ENCODE measurements around the gene F2. TPM values are rescaled to one million over a fixed set of nuclear protein-coding genes. Genes with fewer than 3 reads are reported as not detected.
A peak's percentile ranks its signal among the peaks of the same experiment; 100 is the strongest.
"Not testable (repeated sequence)": the region's sequence is repeated elsewhere in the genome, so short reads cannot be mapped to it uniquely, and the experiment has no call there.

The F2 gene
- total and polyA plus RNA-seq, 4 donors, result 0.29 to 0.39 TPM; not detected in 2

GRCh38 chr11:46696212-46696558, 22.8 kb upstream of the F2 start:
- Histone ChIP-seq H3K4me1 (ENCODE audit: control insufficient read depth, insufficient read depth, low read length) (peaks cover 64% of the 10 kb centered on the region), H3K36me3 (ENCODE audit: control insufficient read depth, insufficient read depth, low read length) (peaks cover 52% of the 10 kb centered on the region), H3K4me3 (ENCODE audit: low read depth, low read length) (no peak overlapping the region), H3K27ac (ENCODE audit: low read depth, low read length) (no peak overlapping the region), H3K27me3 (ENCODE audit: control insufficient read depth, insufficient read depth, low read length) (no peaks in the 10 kb centered on the region), H3K9me3 (ENCODE audit: control insufficient read depth, insufficient read depth, low read length) (no peaks in the 10 kb centered on the region)
- peak in 2 of 6 donors; percentile 43 to 71 for DNase-seq (ENCODE audit: low read depth in 4 of 6, low spot score in 6 of 6)
- 49% methylated on average over 10 of the region's 11 CpGs for WGBS (ENCODE audit: insufficient coverage)

DNA sequence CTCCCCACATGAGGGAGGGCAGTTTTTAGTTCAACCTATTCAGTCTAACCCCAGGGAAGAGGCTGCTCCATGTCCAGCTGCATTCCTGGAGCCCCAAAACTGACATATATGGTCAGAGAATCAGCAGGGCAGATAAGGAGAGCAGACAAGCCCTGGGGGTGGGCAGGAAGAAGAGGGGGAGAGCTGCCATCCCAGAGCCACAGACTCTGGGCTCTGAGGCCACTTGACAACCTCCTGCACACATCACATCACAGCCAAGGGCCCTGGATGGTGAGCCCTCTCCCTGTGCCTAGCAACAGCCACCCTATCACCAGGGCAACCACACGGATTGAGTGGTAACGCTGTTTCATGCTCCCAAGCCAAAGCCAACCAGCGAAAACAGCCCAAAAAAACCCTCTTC, 21.7 kb upstream of the F2 start:
- H3K4me1 ChIP-seq (ENCODE audit: control insufficient read depth, insufficient read depth, low read length), result peaks cover 71% of the 10 kb centered on the region

DNA sequence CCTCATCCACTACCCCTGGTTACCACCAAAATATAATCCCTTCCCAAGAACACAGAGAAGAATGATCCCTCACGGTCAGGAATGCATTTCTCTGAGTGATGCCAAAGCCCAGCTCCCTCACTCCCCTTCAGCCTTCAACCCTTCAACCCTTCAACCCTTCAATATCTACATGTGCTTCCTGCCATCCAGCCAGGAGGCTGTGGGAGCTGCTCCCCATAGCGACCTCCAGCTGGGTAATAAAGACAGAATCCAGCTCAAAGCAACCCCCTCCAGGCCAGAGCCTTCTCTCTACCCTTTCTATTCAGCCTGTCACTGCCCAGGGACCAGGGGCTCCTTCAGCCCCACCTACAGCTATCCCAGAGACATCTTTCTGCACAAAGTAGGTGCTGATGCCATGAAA, 21.3 kb upstream of the F2 start:
- no peak for DNase-seq (ENCODE audit: low read depth in 4 of 6, low spot score in 6 of 6)
- Histone ChIP-seq H3K36me3 (ENCODE audit: control insufficient read depth, insufficient read depth, low read length) (peaks cover 49% of the 10 kb centered on the region), H3K4me3 (ENCODE audit: low read depth, low read length) (no peak overlapping the region), H3K4me1 (ENCODE audit: control insufficient read depth, insufficient read depth, low read length) (peaks cover 71% of the 10 kb centered on the region), H3K27me3 (ENCODE audit: control insufficient read depth, insufficient read depth, low read length) (no peaks in the 10 kb centered on the region), H3K27ac (ENCODE audit: low read depth, low read length) (peak overlapping the region; percentile 69), H3K9me3 (ENCODE audit: control insufficient read depth, insufficient read depth, low read length) (no peaks in the 10 kb centered on the region)
- WGBS (ENCODE audit: insufficient coverage), result 26% methylated on average over 2 of the region's 2 CpGs

More for the DNA sequence above, 21.7 kb upstream of the F2 start:
- 43% methylated on average over 3 of the region's 3 CpGs for WGBS (ENCODE audit: insufficient coverage)
- Histone ChIP-seq H3K9me3 (ENCODE audit: control insufficient read depth, insufficient read depth, low read length) (no peaks in the 10 kb centered on the region), H3K27me3 (ENCODE audit: control insufficient read depth, insufficient read depth, low read length) (no peaks in the 10 kb centered on the region), H3K36me3 (ENCODE audit: control insufficient read depth, insufficient read depth, low read length) (peaks cover 46% of the 10 kb centered on the region), H3K27ac (ENCODE audit: low read depth, low read length) (peak overlapping the region; percentile 69), H3K4me3 (ENCODE audit: low read depth, low read length) (no peak overlapping the region)
- DNase-seq (ENCODE audit: low read depth in 4 of 6, low spot score in 6 of 6), result peak in 3 of 6 donors; percentile 42 to 78 (median 61)

- H3K4me1 ChIP-seq (ENCODE audit: control insufficient read depth, insufficient read depth, low read length), result peaks cover 69% of the 10 kb centered on the region
- no peaks in the 10 kb centered on the region for H3K9me3 ChIP-seq (ENCODE audit: control insufficient read depth, insufficient read depth, low read length)
- no CpG with 5 or more reads among the region's 1 CpG for WGBS (ENCODE audit: insufficient coverage)
- no peak overlapping the region for H3K4me3 ChIP-seq (ENCODE audit: low read depth, low read length)
- DNase-seq (ENCODE audit: low read depth in 4 of 6, low spot score in 6 of 6), result no peak
- no peak overlapping the region for H3K27ac ChIP-seq (ENCODE audit: low read depth, low read length)
- H3K36me3 ChIP-seq (ENCODE audit: control insufficient read depth, insufficient read depth, low read length), result peaks cover 48% of the 10 kb centered on the region
- H3K27me3 ChIP-seq (ENCODE audit: control insufficient read depth, insufficient read depth, low read length), result no peaks in the 10 kb centered on the region
Observed at GRCh38 chr11:46698597-46698996, 20.4 kb upstream of the F2 start.

GRCh38 chr11:46700241-46701077, 18.6 kb upstream of the F2 start, which contains the start of the genes ARHGAP1 and ZNF408:
TSS of gene ARHGAP1 (minus strand) at chr11:46700619. CDS start at chr11:46696107, 4,512 bp downstream.
TSS of gene ZNF408 (plus strand) at chr11:46701031. CDS start at chr11:46701048, 17 bp downstream.
- H3K4me3 ChIP-seq (ENCODE audit: low read depth, low read length), result peak within 1 kb of the TSS; percentile 89
- peaks cover 48% of the 10 kb centered on the region for H3K36me3 ChIP-seq (ENCODE audit: control insufficient read depth, insufficient read depth, low read length)
- peaks cover 51% of the 10 kb centered on the region for H3K4me1 ChIP-seq (ENCODE audit: control insufficient read depth, insufficient read depth, low read length)
- under 1% methylated on average over 41 of the region's 44 CpGs for WGBS (ENCODE audit: insufficient coverage)
- no peaks in the 10 kb centered on the region for H3K27me3 ChIP-seq (ENCODE audit: control insufficient read depth, insufficient read depth, low read length)
- no peaks in the 10 kb centered on the region for H3K9me3 ChIP-seq (ENCODE audit: control insufficient read depth, insufficient read depth, low read length)
- H3K27ac ChIP-seq (ENCODE audit: low read depth, low read length), result peak within 1 kb of the TSS; percentile 97
- peak; percentile 93 to 100 (median 98) for DNase-seq (ENCODE audit: low read depth in 4 of 6, low spot score in 6 of 6)

- Histone ChIP-seq H3K27me3 (ENCODE audit: control insufficient read depth, insufficient read depth, low read length) (no peaks in the 10 kb centered on the region), H3K4me3 (ENCODE audit: low read depth, low read length) (peak overlapping the region; percentile 89), H3K4me1 (ENCODE audit: control insufficient read depth, insufficient read depth, low read length) (peaks cover 44% of the 10 kb centered on the region), H3K36me3 (ENCODE audit: control insufficient read depth, insufficient read depth, low read length) (peaks cover 48% of the 10 kb centered on the region), H3K27ac (ENCODE audit: low read depth, low read length) (peak overlapping the region; percentile 97), H3K9me3 (ENCODE audit: control insufficient read depth, insufficient read depth, low read length) (no peaks in the 10 kb centered on the region)
- DNase-seq (ENCODE audit: low read depth in 4 of 6, low spot score in 6 of 6), result no peak
- WGBS (ENCODE audit: insufficient coverage), result 1% methylated on average over 29 of the region's 29 CpGs
Observed at GRCh38 chr11:46701078-46701654, 17.8 kb upstream of the F2 start.

GRCh38 chr11:46705070-46705688, 13.8 kb upstream of the F2 start:
- no peak overlapping the region for H3K27ac ChIP-seq (ENCODE audit: low read depth, low read length)
- H3K4me1 ChIP-seq (ENCODE audit: control insufficient read depth, insufficient read depth, low read length), result peaks cover 9% of the 10 kb centered on the region
- H3K36me3 ChIP-seq (ENCODE audit: control insufficient read depth, insufficient read depth, low read length), result peaks cover 64% of the 10 kb centered on the region
- H3K9me3 ChIP-seq (ENCODE audit: control insufficient read depth, insufficient read depth, low read length), result no peaks in the 10 kb centered on the region
- H3K27me3 ChIP-seq (ENCODE audit: control insufficient read depth, insufficient read depth, low read length), result no peaks in the 10 kb centered on the region
- no peak for DNase-seq (ENCODE audit: low read depth in 4 of 6, low spot score in 6 of 6)
- H3K4me3 ChIP-seq (ENCODE audit: low read depth, low read length), result no peak overlapping the region
- WGBS (ENCODE audit: insufficient coverage), result 98% methylated on average over 31 of the region's 31 CpGs

DNA sequence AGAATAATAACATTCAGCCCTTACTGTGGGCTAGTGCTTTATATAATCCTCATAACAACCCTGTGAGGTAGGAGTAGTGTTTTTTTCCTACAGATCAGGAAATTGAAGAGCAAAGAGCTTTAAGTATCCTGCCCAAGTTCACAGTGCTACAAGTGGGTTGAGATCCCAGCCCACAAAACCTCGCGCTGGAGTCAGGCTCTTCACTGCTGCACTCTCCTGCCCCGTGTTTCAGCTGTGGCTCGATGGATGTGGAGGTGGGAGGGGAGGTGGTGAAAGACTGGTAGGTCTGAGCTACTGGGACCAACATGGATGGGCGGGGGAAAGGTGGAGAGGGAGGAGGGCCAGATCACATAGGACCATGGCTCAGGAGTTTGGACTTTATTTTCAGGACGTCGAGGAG, 12.1 kb upstream of the F2 start:
- Histone ChIP-seq H3K4me1 (ENCODE audit: control insufficient read depth, insufficient read depth, low read length) (peaks cover 3% of the 10 kb centered on the region), H3K36me3 (ENCODE audit: control insufficient read depth, insufficient read depth, low read length) (peaks cover 69% of the 10 kb centered on the region), H3K9me3 (ENCODE audit: control insufficient read depth, insufficient read depth, low read length) (no peaks in the 10 kb centered on the region), H3K27ac (ENCODE audit: low read depth, low read length) (no peak overlapping the region), H3K4me3 (ENCODE audit: low read depth, low read length) (no peak overlapping the region), H3K27me3 (ENCODE audit: control insufficient read depth, insufficient read depth, low read length) (no peaks in the 10 kb centered on the region)
- 94% methylated on average over 7 of the region's 7 CpGs for WGBS (ENCODE audit: insufficient coverage)
- no peak for DNase-seq (ENCODE audit: low read depth in 4 of 6, low spot score in 6 of 6)

DNA sequence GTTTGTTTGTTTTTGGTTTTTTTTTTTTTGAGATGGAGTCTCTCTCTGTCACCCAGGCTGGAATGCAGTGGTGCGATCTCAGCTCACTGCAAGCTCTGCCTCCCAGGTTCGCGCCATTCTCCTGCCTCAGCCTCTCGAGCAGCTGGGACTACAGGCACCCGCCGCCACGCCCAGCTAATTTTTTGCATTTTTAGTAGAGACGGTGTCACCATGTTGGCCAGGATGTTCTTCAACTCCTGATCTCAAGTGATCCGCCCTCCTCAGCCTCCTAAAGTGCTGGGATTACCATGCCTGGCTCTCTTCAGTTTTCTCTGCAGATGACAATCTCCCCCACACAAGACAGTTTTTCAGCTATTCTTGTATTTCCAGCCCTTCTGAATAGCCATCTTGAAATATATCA, 9.7 kb upstream of the F2 start:
- H3K4me3 ChIP-seq (ENCODE audit: low read depth, low read length); DNase-seq (ENCODE audit: low read depth in 4 of 6, low spot score in 6 of 6): not testable (repeated sequence)
- WGBS (ENCODE audit: insufficient coverage), result 93% methylated on average over 9 of the region's 9 CpGs

More for the DNA sequence above, 9.7 kb upstream of the F2 start:
- not testable (repeated sequence) for H3K27me3 ChIP-seq (ENCODE audit: control insufficient read depth, insufficient read depth, low read length); H3K27ac ChIP-seq (ENCODE audit: low read depth, low read length); H3K4me1 ChIP-seq (ENCODE audit: control insufficient read depth, insufficient read depth, low read length); H3K9me3 ChIP-seq (ENCODE audit: control insufficient read depth, insufficient read depth, low read length)
- peaks cover 49% of the 10 kb centered on the region for H3K36me3 ChIP-seq (ENCODE audit: control insufficient read depth, insufficient read depth, low read length)
